Measurements from ENCODE around the gene HAND2.

DNA sequence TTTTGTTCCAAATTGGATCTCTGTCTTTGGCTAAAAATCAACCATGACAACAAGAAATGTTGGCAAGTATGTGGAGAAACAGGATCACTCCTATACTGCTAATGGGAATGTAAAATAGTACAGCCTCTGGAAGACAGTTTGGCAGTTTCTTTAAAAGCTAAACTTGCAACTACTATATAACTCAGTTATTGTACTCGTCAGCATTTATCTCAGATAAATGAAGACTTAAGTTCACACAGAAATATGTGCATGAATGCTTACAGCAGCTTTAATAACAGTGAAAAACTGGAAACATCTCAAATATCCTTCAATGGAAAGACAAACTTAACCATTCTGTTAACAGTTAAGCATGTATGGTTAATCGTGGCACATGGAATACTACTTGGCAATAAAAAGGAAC, 15.4 kb upstream of the HAND2 start:
- TF ChIP-seq CTCF (conservative IDR thresholded peaks at IDR 0.05): no peak
- TF ChIP-seq EZH2 (IDR thresholded peaks at IDR 0.05; ENCODE audit: low read depth): no peak
